GM19328 (cell line): ENCODE results near the gene HERPUD1.
A peak's percentile ranks its signal among the peaks of the same experiment; 100 is the strongest.
"Not testable (repeated sequence)": the region's sequence is repeated elsewhere in the genome, so short reads cannot be mapped to it uniquely, and the experiment has no call there.

Experiments
- ATAC-seq: cut with Tn5 transposase; IDR thresholded peaks from one replicate; pipeline ENCODE4 v1.9.1; 2021; ENCODE audit warnings: mild to moderate bottlenecking, moderate library complexity; ENCODE audit not compliant: unreplicated experiment

Gene HERPUD1

GRCh38 chr16:56953006-56953405 is 21.1 kb downstream of the HERPUD1 start:
- ATAC-seq, result no peak

GRCh38 chr16:56956076-56956475 is 24.1 kb downstream of the HERPUD1 start:
- no peak for ATAC-seq

GRCh38 chr16:56956756-56957155 is 24.8 kb downstream of the HERPUD1 start:
- ATAC-seq, result no peak

- ATAC-seq, result no peak
Observed at GRCh38 chr16:56960681-56961281, 28.8 kb downstream of the HERPUD1 start.

- ATAC-seq, result no peak
Observed at GRCh38 chr16:56961386-56961785, 29.4 kb downstream of the HERPUD1 start.

GRCh38 chr16:56961851-56962281 is 29.9 kb downstream of the HERPUD1 start, which contains the start of gene CETP:
CETP (plus strand) TSS chr16:56961950; CDS start chr16:56961980, 30 bp downstream.
- no peak for ATAC-seq

GRCh38 chr16:56964243-56965148 is 32.6 kb downstream of the HERPUD1 start:
- no peak for ATAC-seq

GRCh38 chr16:56965149-56966092 is 33.5 kb downstream of the HERPUD1 start:
- no peak for ATAC-seq

- no peak for ATAC-seq
Observed at GRCh38 chr16:56966093-56966475, 34.1 kb downstream of the HERPUD1 start.

GRCh38 chr16:56967733-56968132 is 35.8 kb downstream of the HERPUD1 start:
- no peak for ATAC-seq

- no peak for ATAC-seq
Observed at GRCh38 chr16:56969769-56970168, 37.8 kb downstream of the HERPUD1 start.

GRCh38 chr16:56970934-56971767 is 39.2 kb downstream of the HERPUD1 start:
- ATAC-seq, result peak; percentile 60

- no peak for ATAC-seq
Observed at GRCh38 chr16:56971768-56972043, 39.8 kb downstream of the HERPUD1 start.

GRCh38 chr16:56972403-56973293 is 40.7 kb downstream of the HERPUD1 start:
- ATAC-seq, result no peak

GRCh38 chr16:56973294-56973689 is 41.4 kb downstream of the HERPUD1 start:
- no peak for ATAC-seq

GRCh38 chr16:56973899-56974298 is 42.0 kb downstream of the HERPUD1 start:
- ATAC-seq, result not testable (repeated sequence)

GRCh38 chr16:56974549-56975300 is 42.8 kb downstream of the HERPUD1 start:
- ATAC-seq, result no peak

- ATAC-seq, result no peak
Observed at GRCh38 chr16:56975714-56976113, 43.8 kb downstream of the HERPUD1 start.

GRCh38 chr16:56977216-56977615 is 45.3 kb downstream of the HERPUD1 start:
- ATAC-seq, result no peak
